Stimulated activated CD4-positive, alpha-beta T cell treated with anti-CD3 and anti-CD28 coated beads, Interleukin-1b, Interleukin-23, amount 100 ng/mL, for 4 hours (primary cell): ENCODE data around the gene PRR5L.

Experiments used
- DNase-seq, 2 donors: peaks; one replicate each; pipeline ENCODE4 v3.0.0-alpha.2; 2020; ENCODE audit warnings: low read depth in 2 of 2

The PRR5L gene

DNA sequence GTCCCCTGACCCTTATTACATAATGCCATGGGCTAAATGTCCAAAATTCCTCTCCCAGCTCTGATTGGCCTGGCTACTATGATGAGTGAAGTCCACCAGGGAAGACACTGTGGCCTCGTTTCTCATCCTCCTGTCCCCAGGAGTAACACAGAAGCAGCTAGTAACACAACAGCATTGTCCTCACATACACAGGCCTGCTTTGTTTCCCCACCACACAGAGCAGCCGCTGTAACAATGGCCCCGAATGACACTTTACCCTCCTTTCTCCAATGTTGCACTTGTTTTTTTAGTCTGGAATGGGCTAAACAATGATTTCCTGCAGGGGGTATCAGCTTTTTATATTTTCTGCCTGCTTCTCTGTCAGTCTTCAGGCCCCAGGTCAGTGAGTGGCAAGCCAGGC lies at the start of gene PRR5L:
Gene PRR5L (plus strand): TSS at position 363 of the 400 bp plus-strand sequence. CDS start 104,834 bp downstream, outside the sequence.
- DNase-seq: no peak

DNA sequence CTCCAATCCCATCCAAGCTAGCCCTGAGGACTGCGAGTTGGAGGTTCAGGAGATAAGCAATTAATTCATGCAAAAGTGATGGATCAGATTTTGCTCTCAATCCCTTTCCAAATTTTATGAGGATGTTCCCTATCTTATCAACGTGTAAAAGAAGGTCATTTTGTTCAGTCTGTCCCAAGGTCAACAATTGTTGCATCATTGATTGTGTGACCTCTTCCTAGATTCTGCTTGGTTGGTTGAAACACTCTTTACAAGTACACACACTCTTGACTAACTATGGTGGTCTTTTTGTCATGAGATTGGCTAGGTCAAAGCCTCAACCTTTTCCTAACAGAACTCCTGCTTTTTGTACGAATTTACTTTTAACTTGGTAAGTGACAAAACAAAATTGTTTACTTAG lies 48.6 kb upstream of the PRR5L start:
- no peak for DNase-seq

DNA sequence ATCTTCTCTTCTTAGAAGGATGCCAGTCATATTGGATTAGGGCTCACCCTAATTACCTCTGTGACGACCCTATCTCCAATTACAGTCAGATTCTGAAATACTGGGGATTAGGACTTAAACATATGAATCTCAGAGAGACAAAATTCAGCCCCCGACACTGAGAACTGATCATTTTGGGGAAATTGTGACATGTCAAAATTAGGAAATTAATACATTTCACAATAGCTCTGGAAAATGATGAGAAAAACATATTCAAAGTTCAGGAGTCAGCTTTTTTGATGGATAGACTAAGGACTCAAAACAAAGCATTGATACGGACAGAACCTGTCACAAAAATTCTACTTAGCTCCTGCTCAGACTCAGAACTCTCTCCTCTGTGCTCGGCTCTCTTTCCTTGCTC lies 47.7 kb upstream of the PRR5L start:
- DNase-seq: no peak

GRCh38 chr11:36249246-36249645 lies 46.8 kb upstream of the PRR5L start:
- no peak for DNase-seq

- DNase-seq: no peak
These were observed 44.3 kb upstream of the PRR5L start for GRCh38 chr11:36251823-36252222.

- no peak for DNase-seq
These were observed 42.9 kb upstream of the PRR5L start for GRCh38 chr11:36253238-36253637.

- DNase-seq: no peak
These were observed 41.4 kb upstream of the PRR5L start for GRCh38 chr11:36254713-36255112.

- no peak for DNase-seq
These were observed 38.7 kb upstream of the PRR5L start for GRCh38 chr11:36257351-36257750.

DNA sequence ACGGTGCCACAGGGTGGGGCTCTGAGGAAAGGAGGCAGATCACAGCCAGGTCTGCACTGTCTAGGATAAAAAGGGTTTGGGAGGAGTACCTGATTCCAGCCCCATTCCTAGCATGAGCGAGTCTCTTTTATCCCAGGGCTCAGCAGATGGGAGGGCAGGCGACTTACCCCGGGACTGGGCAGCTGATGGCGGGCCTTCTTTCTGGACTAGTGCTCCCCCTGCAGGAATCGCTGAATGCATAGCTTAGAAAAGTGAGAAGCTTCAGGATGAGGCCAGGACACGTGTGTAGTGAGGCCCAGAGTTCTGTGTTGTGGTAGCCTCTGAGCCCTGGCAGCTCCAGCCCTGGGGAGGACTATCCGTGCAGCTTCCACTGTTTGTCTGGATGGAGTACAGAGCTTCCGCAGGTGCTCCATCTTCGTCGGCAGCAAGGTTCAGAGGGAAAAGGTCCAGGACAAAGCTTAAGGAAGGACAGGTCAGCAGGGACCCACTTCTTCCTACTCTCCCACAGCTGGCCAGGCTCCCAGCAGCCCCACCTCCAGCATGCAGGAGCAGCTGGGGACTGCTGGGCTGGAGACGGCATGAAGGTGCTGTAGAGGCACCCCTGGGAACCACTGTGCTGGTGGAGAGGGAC lies 37.2 kb upstream of the PRR5L start:
- DNase-seq: peak in 1 of 2 donors; percentile 5

- no peak for DNase-seq
These were observed 35.0 kb upstream of the PRR5L start for GRCh38 chr11:36261094-36261493.

DNA sequence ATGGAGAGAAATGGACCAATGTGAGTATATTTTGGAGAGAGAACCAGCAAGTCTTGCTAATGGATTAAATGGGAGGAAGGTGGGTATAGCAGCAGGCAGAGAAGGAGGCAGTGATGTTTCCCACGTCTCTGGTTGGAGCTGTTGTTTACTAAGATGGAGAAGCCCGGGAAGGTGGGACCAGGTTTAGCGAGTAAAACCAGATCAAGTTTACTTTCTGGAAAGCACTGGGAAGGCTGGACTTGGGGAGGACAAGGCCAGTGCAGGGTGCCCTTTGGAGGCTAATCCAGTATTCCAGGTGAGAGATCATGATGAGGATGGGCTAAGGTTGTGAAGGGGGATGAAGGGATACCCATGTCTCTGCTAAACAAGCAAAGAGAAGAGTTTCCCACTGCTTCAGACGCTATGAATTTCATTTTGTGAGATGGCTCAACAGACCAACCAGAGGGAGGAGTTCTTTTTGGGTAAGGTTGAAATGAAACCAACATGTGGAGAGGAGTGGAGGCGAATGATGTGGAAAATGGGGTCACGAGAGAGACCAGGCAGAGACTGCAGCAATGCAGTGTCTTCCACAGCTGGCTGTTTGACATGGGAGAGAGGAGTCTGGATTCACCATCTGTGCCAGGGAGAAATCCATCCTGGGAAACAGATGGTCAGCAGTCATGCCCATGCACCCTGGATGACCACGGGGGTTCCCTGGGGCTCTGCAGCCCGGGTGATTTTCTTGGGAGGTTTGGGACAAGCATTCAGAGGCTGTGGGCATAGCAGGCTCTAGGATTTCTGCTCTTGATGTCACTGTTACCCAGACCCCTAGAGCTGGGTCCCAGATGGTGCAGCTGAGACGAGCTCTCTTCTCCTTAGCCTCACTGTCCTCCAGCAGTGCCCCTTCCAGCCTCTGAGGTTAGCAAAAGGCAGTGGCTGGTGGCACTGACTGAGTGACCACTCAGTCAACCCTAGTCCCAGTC lies 31.8 kb upstream of the PRR5L start:
- no peak for DNase-seq

DNA sequence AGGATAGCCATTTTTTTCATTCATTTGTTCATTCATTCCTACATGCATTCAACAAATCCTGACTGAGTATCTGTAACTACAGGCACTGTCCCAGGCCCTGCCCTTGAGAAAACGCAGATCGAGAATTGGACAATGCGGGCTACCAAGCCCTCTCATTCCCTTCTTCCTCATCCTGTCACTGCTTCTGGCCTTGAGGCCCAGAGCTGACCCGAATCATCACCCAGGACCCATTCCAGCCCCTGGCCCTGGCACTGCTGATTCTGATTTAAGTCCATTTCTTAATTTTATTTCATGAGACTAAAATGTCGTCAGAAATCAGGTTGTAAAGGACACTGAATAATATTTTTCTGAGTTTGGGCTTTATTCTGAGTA lies 31.1 kb upstream of the PRR5L start:
- no peak for DNase-seq

DNA sequence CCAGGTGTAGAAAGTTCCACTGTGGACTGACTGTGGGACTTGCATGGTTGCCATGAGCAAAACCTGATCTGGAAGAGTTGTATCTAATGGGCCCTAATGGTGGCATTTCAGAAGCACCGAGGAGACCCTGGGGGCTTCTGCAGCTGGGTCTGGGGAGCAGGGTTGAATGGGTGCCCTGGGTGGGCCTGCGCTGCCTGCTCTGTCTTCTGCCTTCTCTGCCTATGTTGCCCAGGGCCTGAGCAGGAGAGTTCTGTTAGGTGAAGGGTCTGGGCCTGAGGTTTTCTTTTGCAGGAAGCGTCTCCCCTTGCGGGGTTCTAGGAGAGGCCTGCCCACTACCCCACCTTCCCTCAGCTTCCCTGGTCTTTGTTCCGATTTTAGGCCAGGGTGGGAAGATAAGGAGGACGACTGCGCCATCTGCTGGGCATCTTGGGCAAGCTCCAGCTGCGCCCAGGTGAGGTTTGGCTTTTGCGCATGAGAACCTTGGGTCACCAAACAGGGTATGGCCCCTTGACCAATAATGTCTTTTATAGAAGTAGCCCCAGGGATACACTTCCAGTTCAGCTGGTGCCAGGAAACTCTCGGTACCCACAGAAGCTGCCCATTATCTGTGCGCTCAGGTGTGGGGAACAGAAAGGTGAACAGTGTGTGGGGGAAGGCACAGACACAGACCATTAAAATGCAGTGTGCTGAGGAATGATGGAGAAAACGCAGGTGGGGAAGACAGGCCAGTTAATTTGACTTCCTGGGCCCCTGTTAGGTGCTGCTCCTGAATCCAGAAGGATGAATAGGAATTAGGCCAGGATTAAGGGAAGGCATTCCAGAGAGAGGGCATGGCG lies 30.1 kb upstream of the PRR5L start:
- peak; percentile 47 to 50 for DNase-seq

- no peak for DNase-seq
These were observed 29.3 kb upstream of the PRR5L start for GRCh38 chr11:36266767-36267166.

- DNase-seq: no peak
These were observed 27.6 kb upstream of the PRR5L start for GRCh38 chr11:36268337-36268985.

DNA sequence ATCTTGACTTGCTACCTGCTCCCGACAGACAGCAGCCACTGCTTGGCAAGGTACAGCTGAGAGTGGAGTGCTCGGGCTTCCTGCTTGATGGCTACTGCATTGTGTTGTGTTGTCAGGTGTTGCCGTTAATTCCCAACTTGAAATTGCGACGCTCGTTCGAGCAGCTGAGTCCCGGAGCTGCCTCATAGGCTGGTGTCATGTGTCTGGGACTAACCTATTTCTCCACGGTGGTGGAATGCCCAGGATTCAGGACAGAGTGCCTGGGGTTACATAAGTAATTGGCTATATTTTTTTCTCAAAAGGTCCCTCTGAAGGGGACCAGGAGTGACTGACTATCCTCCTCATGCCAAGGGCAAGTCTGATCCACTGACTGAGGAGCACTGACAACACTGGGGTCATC lies 25.4 kb upstream of the PRR5L start:
- DNase-seq: no peak

- DNase-seq: no peak
These were observed 24.2 kb upstream of the PRR5L start for GRCh38 chr11:36271794-36272407.

- no peak for DNase-seq
These were observed 23.0 kb upstream of the PRR5L start for GRCh38 chr11:36273110-36273509.

- DNase-seq: no peak
These were observed 21.7 kb upstream of the PRR5L start for GRCh38 chr11:36274414-36274813.

DNA sequence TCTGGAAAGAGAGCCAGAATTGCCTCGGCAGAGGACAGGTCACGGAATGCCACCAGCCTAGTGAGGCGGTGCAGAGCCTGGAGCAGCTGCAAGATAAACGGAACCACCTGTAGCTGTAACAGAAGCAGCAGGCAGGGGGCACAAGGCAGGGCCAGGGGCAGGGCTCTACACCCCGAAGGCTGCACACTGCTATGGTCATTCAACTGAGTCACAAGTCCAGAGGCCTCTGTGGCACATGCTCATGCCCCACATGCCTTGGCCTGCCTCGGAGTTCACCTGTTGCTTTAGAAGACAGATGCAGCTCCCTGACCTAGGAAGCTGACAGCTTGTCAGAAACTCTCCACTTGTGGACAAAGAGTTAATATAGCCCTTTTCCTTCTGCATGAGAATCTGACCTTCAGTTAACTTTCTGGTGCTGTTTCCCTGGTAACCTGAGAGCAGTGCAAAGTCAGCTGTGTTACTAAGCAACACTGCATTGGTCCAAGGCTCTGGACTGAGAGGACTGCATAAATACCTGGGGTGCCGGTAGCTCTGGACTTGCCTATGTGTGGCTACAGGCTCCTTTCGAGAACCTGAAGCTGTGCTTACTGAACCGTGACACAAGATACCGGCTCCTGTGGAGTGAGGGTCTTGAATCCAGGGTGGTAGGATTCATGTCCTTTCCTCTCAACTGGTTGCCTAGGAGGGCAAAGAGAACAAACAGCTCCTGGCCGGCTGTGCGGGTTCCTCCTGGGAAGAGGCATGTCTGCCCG lies 17.4 kb upstream of the PRR5L start:
- no peak for DNase-seq

DNA sequence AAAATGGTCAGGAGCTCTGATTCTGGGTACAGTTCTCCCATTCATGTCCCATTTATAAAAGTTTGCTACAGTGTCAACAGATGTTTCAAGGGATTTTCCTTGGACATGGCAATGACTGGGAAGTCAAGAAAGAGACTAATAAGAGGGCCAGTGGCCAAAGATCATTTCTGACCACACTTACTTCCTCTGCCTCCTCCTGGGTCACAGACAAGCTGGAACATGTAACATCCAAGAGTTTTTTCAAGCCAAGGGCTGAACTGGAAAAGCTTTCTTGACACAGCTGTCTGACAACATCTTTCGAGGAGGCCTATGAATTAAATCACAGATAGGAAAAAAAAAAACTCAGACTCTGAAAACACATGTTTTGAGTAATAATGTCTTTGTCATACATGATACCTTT lies 15.6 kb upstream of the PRR5L start:
- DNase-seq: no peak
